Measurements from ENCODE around the gene SLC10A3.

- TF ChIP-seq USF1 (IDR thresholded peaks at IDR 0.05) (no peak), EP300 (IDR thresholded peaks at IDR 0.05; ENCODE audit: borderline replicate concordance) (no peak), CREB1 (IDR thresholded peaks at IDR 0.05; ENCODE audit: low read depth) (no peak), YY1 (IDR thresholded peaks at IDR 0.05; ENCODE audit: low read depth) (no peak), REST (IDR thresholded peaks at IDR 0.05; ENCODE audit: low read depth) (no peak), MAX (IDR thresholded peaks at IDR 0.05) (no peak), EGR1 (IDR thresholded peaks at IDR 0.05) (no peak), RAD21 (IDR thresholded peaks at IDR 0.05; ENCODE audit: low read depth) (no peak), FOXM1 (IDR thresholded peaks at IDR 0.05; ENCODE audit: borderline replicate concordance, low read depth) (no peak), TEAD4 (IDR thresholded peaks at IDR 0.05) (no peak)
These were observed 24.4 kb downstream of the SLC10A3 start for GRCh38 chrX:154466036-154466435.

Data from Ishikawa (cell line).